Gastrocnemius medialis (tissue), 4 donors: ENCODE data around the gene SCAMP1.

ENCODE experiments used
- POLR2A ChIP-seq, 2 donors: fragments of 450-650 bp; IDR thresholded peaks; one replicate each; pipeline ENCODE4 v1.6.1; 2017; ENCODE audit warnings: antibody characterized with exemption in 2 of 2, mild to moderate bottlenecking in 2 of 2, moderate library complexity in 2 of 2
- TF ChIP-seq, protein P1 (sequence below), 5 experiments: fragments of 450-650 bp in 3 of 5; fragments of 200-600 bp in 2 of 5; sonication (generic) in 2 of 5; IDR thresholded peaks in 4 of 5; conservative IDR thresholded peaks in 1 of 5; 1 replicate in 4 of 5; 2 replicates in 1 of 5; pipeline ENCODE4 v1.5.1; 2016 to 2019; ENCODE audit warnings: antibody characterized with exemption in 5 of 5, mild to moderate bottlenecking in 3 of 5, moderate library complexity in 3 of 5

DNA sequence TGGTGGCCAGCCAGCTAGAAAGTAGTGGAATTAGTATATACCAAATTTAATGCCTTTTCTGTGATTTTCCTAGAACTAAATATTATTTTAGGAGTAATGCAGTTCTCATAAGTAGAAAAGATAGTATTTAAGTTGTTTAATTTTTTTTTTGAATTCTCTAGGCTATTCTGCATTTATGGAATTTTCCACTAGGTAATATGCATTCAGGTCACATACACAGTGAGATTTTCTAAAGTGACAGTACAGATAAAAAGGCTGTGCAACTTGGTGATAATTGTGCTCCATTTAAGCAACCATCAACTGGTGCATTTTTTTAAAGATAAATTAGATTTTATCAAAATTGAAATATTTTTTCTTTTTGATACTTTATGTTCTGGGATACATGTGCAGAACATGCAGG, 111.5 kb downstream of the SCAMP1 start:
- TF ChIP-seq, protein P1, sequence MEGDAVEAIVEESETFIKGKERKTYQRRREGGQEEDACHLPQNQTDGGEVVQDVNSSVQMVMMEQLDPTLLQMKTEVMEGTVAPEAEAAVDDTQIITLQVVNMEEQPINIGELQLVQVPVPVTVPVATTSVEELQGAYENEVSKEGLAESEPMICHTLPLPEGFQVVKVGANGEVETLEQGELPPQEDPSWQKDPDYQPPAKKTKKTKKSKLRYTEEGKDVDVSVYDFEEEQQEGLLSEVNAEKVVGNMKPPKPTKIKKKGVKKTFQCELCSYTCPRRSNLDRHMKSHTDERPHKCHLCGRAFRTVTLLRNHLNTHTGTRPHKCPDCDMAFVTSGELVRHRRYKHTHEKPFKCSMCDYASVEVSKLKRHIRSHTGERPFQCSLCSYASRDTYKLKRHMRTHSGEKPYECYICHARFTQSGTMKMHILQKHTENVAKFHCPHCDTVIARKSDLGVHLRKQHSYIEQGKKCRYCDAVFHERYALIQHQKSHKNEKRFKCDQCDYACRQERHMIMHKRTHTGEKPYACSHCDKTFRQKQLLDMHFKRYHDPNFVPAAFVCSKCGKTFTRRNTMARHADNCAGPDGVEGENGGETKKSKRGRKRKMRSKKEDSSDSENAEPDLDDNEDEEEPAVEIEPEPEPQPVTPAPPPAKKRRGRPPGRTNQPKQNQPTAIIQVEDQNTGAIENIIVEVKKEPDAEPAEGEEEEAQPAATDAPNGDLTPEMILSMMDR (IDR thresholded peaks at IDR 0.05 in 4 of 5, conservative IDR thresholded peaks at IDR 0.05 in 1 of 5): no peak
- TF ChIP-seq POLR2A (IDR thresholded peaks at IDR 0.05): no peak
